HepG2 (cell line): ENCODE results near the gene FBF1. TPM values are rescaled to one million over a fixed set of nuclear protein-coding genes. Genes with fewer than 3 reads are reported as not detected.

Source experiments
- ATAC-seq: fragments of 200-7000 bp; cut with Tn5 transposase; 3 replicates; pipeline ENCODE4 v1.9.1; 2020; ENCODE audit warnings: mild to moderate bottlenecking, moderate library complexity
- BruUV-seq: library from RNA; stranded (reverse); fragments of 400-500 nt; replicated peaks from 2 replicates; lab custom pipeline; 2021; lab: Mats Ljungman, UMichigan
- CTCF ChIA-PET: fragments of 300-600 bp; formaldehyde crosslinking; extraction: SDS; loops from one replicate; lab custom pipeline; 2021; ENCODE audit warnings: low total read pairs, inconsistent platforms, low intra/inter-chr PET ratio; lab: Yijun Ruan, JAX
- POLR2A ChIA-PET: fragments of 350-600 bp; sonication (Branson Sonifier 250); formaldehyde crosslinking; loops from one replicate; lab custom pipeline; 2020; ENCODE audit warnings: antibody characterized with exemption, inconsistent platforms; lab: Yijun Ruan, JAX
- DNase-seq: peaks from one replicate; pipeline ENCODE4 v3.0.0-alpha.2; 2015; ENCODE audit warnings: low spot score
- FAIRE-seq: peaks from 3 replicates; lab custom pipeline; 2011; peaks lifted over from hg19 to GRCh38; lab: Jason Lieb, UNC
- H2AFZ ChIP-seq: one replicate; pipeline ENCODE4 v1.6.1; 2011; ENCODE audit warnings: low read length, inconsistent platforms
- H3K27ac ChIP-seq: fragments of 300-600 bp; 3 replicates; pipeline ENCODE4 v1.8.0; 2011; ENCODE audit warnings: mixed run types, mild to moderate bottlenecking, mixed read lengths, low read length, inconsistent platforms; ENCODE audit not compliant: insufficient read depth; ENCODE audit errors: extremely low read length
- H3K27me3 ChIP-seq, 2 experiments: fragments of 200-600 bp in 1 of 2; 2 replicates in 1 of 2; 3 replicates in 1 of 2; pipeline versions ENCODE4 v1.6.0 to v1.8.0; 2011; ENCODE audit warnings: low read length in 2 of 2, mild to moderate bottlenecking in 2 of 2, moderate library complexity in 2 of 2, inconsistent platforms in 1 of 2; ENCODE audit not compliant: insufficient read depth in 2 of 2, control insufficient read depth in 1 of 2
- H3K36me3 ChIP-seq, 2 experiments: fragments of 200-600 bp in 1 of 2; replicated peaks in 1 of 2; 2 replicates in 1 of 2; 3 replicates in 1 of 2; pipeline versions ENCODE4 v1.5.1 to v1.8.0; 2011; ENCODE audit warnings: low read length in 2 of 2, inconsistent platforms in 1 of 2; ENCODE audit not compliant: insufficient read depth in 2 of 2, control insufficient read depth in 1 of 2
- H3K4me1 ChIP-seq: 2 replicates; pipeline ENCODE4 v1.5.1; 2012; ENCODE audit warnings: low read length, inconsistent platforms; ENCODE audit not compliant: insufficient read depth
- H3K4me2 ChIP-seq: 2 replicates; pipeline ENCODE4 v1.6.0; 2011; ENCODE audit warnings: low read depth, low read length, inconsistent platforms
- H3K4me3 ChIP-seq, 3 experiments: fragments of 200-600 bp in 1 of 3; sonication (generic), shearing (Covaris generic) in 1 of 3; replicated peaks in 1 of 3; 2 replicates each; pipeline ENCODE4 v1.5.1; 2011 to 2016; ENCODE audit warnings: low read length in 3 of 3, inconsistent platforms in 2 of 3, low read depth in 2 of 3, mild to moderate bottlenecking in 2 of 3, control low read depth in 1 of 3, mixed read lengths in 1 of 3; ENCODE audit not compliant: insufficient read depth in 1 of 3
- H3K79me2 ChIP-seq: one replicate; pipeline ENCODE4 v1.6.1; 2011; ENCODE audit warnings: low read length, inconsistent platforms; ENCODE audit not compliant: insufficient read depth
- H3K9ac ChIP-seq: 2 replicates; pipeline ENCODE4 v1.6.0; 2011; ENCODE audit warnings: mild to moderate bottlenecking, low read depth, low read length, inconsistent platforms; ENCODE audit not compliant: insufficient read depth
- H3K9me3 ChIP-seq: 2 replicates; pipeline ENCODE4 v1.5.1; 2012; ENCODE audit warnings: mild to moderate bottlenecking, low read length
- H4K20me1 ChIP-seq: 2 replicates; pipeline ENCODE4 v1.6.0; 2011; ENCODE audit warnings: inconsistent platforms, mild to moderate bottlenecking, low read length, moderate library complexity; ENCODE audit not compliant: insufficient read depth
- FOXA3 ChIP-seq: IDR thresholded peaks from 2 replicates; pipeline ENCODE4 v1.6.1; 2016; ENCODE audit warnings: missing genetic modification reagents, missing compliant biosample characterization
- GRHL1 ChIP-seq: sonication (generic); formaldehyde crosslinking; conservative IDR thresholded peaks from 2 replicates; pipeline ENCODE4 v1.8.0; 2022; ENCODE audit warnings: missing genetic modification reagents
- NKX3-1 ChIP-seq: sonication (generic); formaldehyde crosslinking; IDR thresholded peaks from 2 replicates; pipeline ENCODE4 v1.5.0; 2020; ENCODE audit warnings: missing genetic modification reagents
- PAF1 ChIP-seq: IDR thresholded peaks from 2 replicates; pipeline ENCODE4 v1.6.1; 2016; ENCODE audit warnings: missing genetic modification reagents, missing compliant biosample characterization
- POLR2AphosphoS5 ChIP-seq: IDR thresholded peaks from 2 replicates; pipeline ENCODE4 v1.6.1; 2012; ENCODE audit warnings: low read depth, low read length
- RBM22 ChIP-seq: fragments of 200-400 bp; formaldehyde crosslinking; optimal IDR thresholded peaks from 2 replicates; pipeline ENCODE3; 2017; ENCODE audit warnings: mild to moderate bottlenecking, low read length, moderate library complexity
- SIN3A ChIP-seq: IDR thresholded peaks from 2 replicates; pipeline ENCODE4 v1.6.1; 2011; ENCODE audit warnings: low read depth, mild to moderate bottlenecking, control low read depth, low read length, borderline replicate concordance
- XRCC5 ChIP-seq: fragments of 200-400 bp; formaldehyde crosslinking; optimal IDR thresholded peaks from 2 replicates; pipeline ENCODE3; 2017; ENCODE audit warnings: mild to moderate bottlenecking, low read length
- ZIK1 ChIP-seq: sonication (generic); formaldehyde crosslinking; IDR thresholded peaks from 2 replicates; pipeline ENCODE4 v1.5.0; 2020; ENCODE audit warnings: mild to moderate bottlenecking, low read depth, missing genetic modification reagents, borderline replicate concordance
- WGBS: methylation state at CpG from one replicate; pipeline ENCODE4 v1.1.6; 2017; ENCODE audit warnings: low lambda C conversion rate; 5-methylcytosine and 5-hydroxymethylcytosine counted together
- in situ Hi-C: cut with HindIII; loops from 2 replicates; pipeline ENCODE4 v1.10.0; 2017; ENCODE audit warnings: low pct_unique_long_range_greater_than_20kb; ENCODE audit not compliant: extremely low pct_ligation_motif_present
- intact Hi-C: fragments of 100-400 bp; cut with micrococcal nuclease; formaldehyde crosslinking; loops from one replicate; pipeline ENCODE4 v1.10.0; 2022; ENCODE audit not compliant: unreplicated experiment
- polyA plus RNA-seq, 8 experiments: library from polyadenylated mRNA; depleted of rRNA in 3 of 8; stranded (reverse) in 7 of 8; unstranded in 1 of 8; fragments of >200 nt; fragmentation: Illumina TruSeq in 4 of 8; extraction: Trizol in 4 of 8; gene quantifications; 2 replicates each; pipeline versions ENCODE4 v1.2.1 to v1.2.3, GENCODE V29; 2011 to 2016; ENCODE audit warnings: low read depth in 4 of 8, missing spikeins in 1 of 8, mixed read lengths in 1 of 8; ENCODE audit not compliant: insufficient read depth in 1 of 8
- total RNA-seq, 5 experiments: library from RNA; depleted of rRNA; stranded (reverse); fragments of >200 nt; fragmentation: Illumina TruSeq; extraction: Trizol; gene quantifications; 2 replicates each; pipeline ENCODE4 v1.2.3, GENCODE V29; 2016; ENCODE audit warnings: low read depth in 1 of 5
- TF ChIP-seq, protein P1 (sequence below): sonication (generic); formaldehyde crosslinking; IDR thresholded peaks from 2 replicates; pipeline ENCODE4 v1.4.0; 2020; ENCODE audit warnings: missing genetic modification reagents, mild to moderate bottlenecking, borderline replicate concordance
- TF ChIP-seq, protein P2 (sequence below): sonication (generic); formaldehyde crosslinking; IDR thresholded peaks from 2 replicates; pipeline ENCODE4 v1.4.0; 2020; ENCODE audit warnings: missing genetic modification reagents
- TF ChIP-seq, protein P3 (sequence below): IDR thresholded peaks from 2 replicates; pipeline ENCODE4 v1.6.1; 2016; ENCODE audit warnings: low read depth, borderline replicate concordance

The FBF1 gene
- total and polyA plus RNA-seq, 2 of the 13 experiments (the other 11 are each of a cell fraction or from before 2014, with no cell fraction given): 2.4 to 8.1 TPM

GRCh38 chr17:75943491-75943890, 2.6 kb upstream of the FBF1 start (continued):
- TF ChIP-seq, protein P1, sequence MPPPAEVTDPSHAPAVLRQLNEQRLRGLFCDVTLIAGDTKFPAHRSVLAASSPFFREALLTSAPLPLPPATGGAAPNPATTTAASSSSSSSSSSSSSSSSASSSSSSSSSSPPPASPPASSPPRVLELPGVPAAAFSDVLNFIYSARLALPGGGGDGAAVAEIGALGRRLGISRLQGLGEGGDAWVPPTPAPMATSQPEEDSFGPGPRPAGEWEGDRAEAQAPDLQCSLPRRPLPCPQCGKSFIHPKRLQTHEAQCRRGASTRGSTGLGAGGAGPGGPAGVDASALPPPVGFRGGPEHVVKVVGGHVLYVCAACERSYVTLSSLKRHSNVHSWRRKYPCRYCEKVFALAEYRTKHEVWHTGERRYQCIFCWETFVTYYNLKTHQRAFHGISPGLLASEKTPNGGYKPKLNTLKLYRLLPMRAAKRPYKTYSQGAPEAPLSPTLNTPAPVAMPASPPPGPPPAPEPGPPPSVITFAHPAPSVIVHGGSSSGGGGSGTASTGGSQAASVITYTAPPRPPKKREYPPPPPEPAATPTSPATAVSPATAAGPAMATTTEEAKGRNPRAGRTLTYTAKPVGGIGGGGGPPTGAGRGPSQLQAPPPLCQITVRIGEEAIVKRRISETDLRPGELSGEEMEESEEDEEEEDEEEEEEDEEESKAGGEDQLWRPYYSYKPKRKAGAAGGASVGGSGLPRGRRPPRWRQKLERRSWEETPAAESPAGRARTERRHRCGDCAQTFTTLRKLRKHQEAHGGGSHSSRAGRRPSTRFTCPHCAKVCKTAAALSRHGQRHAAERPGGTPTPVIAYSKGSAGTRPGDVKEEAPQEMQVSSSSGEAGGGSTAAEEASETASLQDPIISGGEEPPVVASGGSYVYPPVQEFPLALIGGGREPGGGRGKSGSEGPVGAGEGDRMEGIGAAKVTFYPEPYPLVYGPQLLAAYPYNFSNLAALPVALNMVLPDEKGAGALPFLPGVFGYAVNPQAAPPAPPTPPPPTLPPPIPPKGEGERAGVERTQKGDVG (CRISPR knock-in tag): no peak
- no peak for TF ChIP-seq GRHL1 (CRISPR knock-in tag)
- TF ChIP-seq, protein P2, sequence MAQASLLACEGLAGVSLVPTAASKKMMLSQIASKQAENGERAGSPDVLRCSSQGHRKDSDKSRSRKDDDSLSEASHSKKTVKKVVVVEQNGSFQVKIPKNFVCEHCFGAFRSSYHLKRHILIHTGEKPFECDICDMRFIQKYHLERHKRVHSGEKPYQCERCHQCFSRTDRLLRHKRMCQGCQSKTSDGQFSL: no peak
- TF ChIP-seq, protein P3, sequence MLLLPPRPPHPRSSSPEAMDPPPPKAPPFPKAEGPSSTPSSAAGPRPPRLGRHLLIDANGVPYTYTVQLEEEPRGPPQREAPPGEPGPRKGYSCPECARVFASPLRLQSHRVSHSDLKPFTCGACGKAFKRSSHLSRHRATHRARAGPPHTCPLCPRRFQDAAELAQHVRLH (CRISPR knock-in tag): no peak

GRCh38 chr17:75942473-75942872, 1.6 kb upstream of the FBF1 start:
- Histone ChIP-seq H3K9me3 (no peaks in the 10 kb centered on the region), H3K27me3 (no peaks in the 10 kb centered on the region; a peak in 1 of 5 replicates), H3K27ac (no peak overlapping the region), H3K4me1 (peaks cover 21% of the 10 kb centered on the region), H3K4me2 (no peak overlapping the region), H3K4me3 (no peak overlapping the region), H2AFZ (no peak overlapping the region), H4K20me1 (no peaks in the 10 kb centered on the region), H3K9ac (no peak overlapping the region), H3K36me3 (peaks cover 10 to 22% of the 10 kb centered on the region in 2 experiments; a peak in 4 of 5 replicates), H3K79me2 (no peaks in the 10 kb centered on the region)
- TF ChIP-seq RBM22 (peak; percentile 56), XRCC5 (no peak), SIN3A (no peak), ZIK1 (CRISPR knock-in tag) (no peak), NKX3-1 (peak; percentile 4; the same call in 1 of the 2 replicates), FOXA3 (CRISPR knock-in tag) (no peak), PAF1 (CRISPR knock-in tag) (peak; percentile 92), POLR2AphosphoS5 (peak; percentile 59; the same call in 1 of the 2 replicates)
- TF ChIP-seq, protein P2: no peak
- in situ Hi-C loops (no loop called here), intact Hi-C loops (loop anchor here (5.0 kb wide), 1 partner anchor 55 kb away; no protein-coding TSS in a partner anchor)
- POLR2A ChIA-PET: interaction anchor here (0.7 kb wide), 2 partner anchors 65 to 486 kb away, joined by 3 to 4 read pairs; no protein-coding TSS in a partner anchor
- FAIRE-seq (no peak), DNase-seq (no peak), ATAC-seq (no peak)
- BruUV-seq: no TSS peak
- WGBS: 90% methylated on average over 4 of the region's 4 CpGs
- CTCF ChIA-PET: no interaction called here
